WTC11 (cell line): ENCODE data around the gene ZNRF1. TPM values are rescaled to one million over a fixed set of nuclear protein-coding genes. Genes with fewer than 3 reads are reported as not detected.

ENCODE experiments used
- ATAC-seq: fragments of 200-7000 bp; cut with Tn5 transposase; 2 replicates; pipeline ENCODE4 v1.10.0; 2021; ENCODE audit warnings: mild to moderate bottlenecking, moderate library complexity
- CTCF ChIA-PET: fragments of 300-600 bp; sonication (Branson Sonifier 250); formaldehyde crosslinking; loops from one replicate; lab custom pipeline; 2021; ENCODE audit warnings: antibody characterized with exemption; lab: Charles Lee
- POLR2A ChIA-PET: fragments of 350-600 bp; sonication (Branson Sonifier 250); formaldehyde crosslinking; loops from one replicate; lab custom pipeline; 2021; ENCODE audit warnings: antibody characterized with exemption; lab: Charles Lee
- DNase-seq: peaks from one replicate; pipeline ENCODE4 v3.0.0; 2021; ENCODE audit warnings: low spot score
- H3K27ac Mint-ChIP-seq: 2 replicates; pipeline ENCODE4 v1.8.0; 2021; ENCODE audit warnings: mixed read lengths
- H3K27me3 Mint-ChIP-seq: 2 replicates; pipeline ENCODE4 v1.8.0; 2021; ENCODE audit warnings: low read depth, mild to moderate bottlenecking, moderate library complexity, mixed read lengths
- H3K36me3 Mint-ChIP-seq: 2 replicates; pipeline ENCODE4 v1.8.0; 2021; ENCODE audit warnings: mixed read lengths
- H3K4me1 Mint-ChIP-seq: 2 replicates; pipeline ENCODE4 v1.8.0; 2022; ENCODE audit warnings: mixed read lengths
- H3K4me3 Mint-ChIP-seq: 2 replicates; pipeline ENCODE4 v1.8.0; 2021; ENCODE audit warnings: mild to moderate bottlenecking, moderate library complexity, mixed read lengths
- H3K9me3 Mint-ChIP-seq: 2 replicates; pipeline ENCODE4 v1.8.0; 2021; ENCODE audit warnings: mixed read lengths
- ETV6 ChIP-seq: sonication (generic); formaldehyde crosslinking; IDR thresholded peaks from 2 replicates; pipeline ENCODE4 v1.8.1; 2022; ENCODE audit warnings: mild to moderate bottlenecking, missing genetic modification reagents
- FOXK1 ChIP-seq: sonication (generic); formaldehyde crosslinking; IDR thresholded peaks from 2 replicates; pipeline ENCODE4 v1.8.0; 2022; ENCODE audit warnings: mild to moderate bottlenecking, moderate library complexity, missing genetic modification reagents
- FOXP4 ChIP-seq: sonication (generic); formaldehyde crosslinking; IDR thresholded peaks from 2 replicates; pipeline ENCODE4 v1.8.0; 2022; ENCODE audit warnings: mild to moderate bottlenecking, missing genetic modification reagents
- JAZF1 ChIP-seq: fragments of 250-450 bp; sonication (Bioruptor Pico); IDR thresholded peaks from 2 replicates; pipeline ENCODE4 v1.9.0; 2021; ENCODE audit warnings: moderate library complexity, mild to moderate bottlenecking, inconsistent platforms
- KAT7 ChIP-seq: sonication (generic); formaldehyde crosslinking; IDR thresholded peaks from 2 replicates; pipeline ENCODE4 v1.8.1; 2023; ENCODE audit warnings: missing genetic modification reagents, mild to moderate bottlenecking, borderline replicate concordance
- MLX ChIP-seq: sonication (generic); formaldehyde crosslinking; IDR thresholded peaks from 2 replicates; pipeline ENCODE4 v1.8.1; 2023; ENCODE audit warnings: mild to moderate bottlenecking, missing genetic modification reagents, moderate library complexity
- OVOL2 ChIP-seq: fragments of 250-450 bp; sonication (Bioruptor Pico); IDR thresholded peaks from 2 replicates; pipeline ENCODE4 v1.9.0; 2021; ENCODE audit warnings: mild to moderate bottlenecking, borderline replicate concordance
- TCF7 ChIP-seq: sonication (generic); formaldehyde crosslinking; IDR thresholded peaks from 2 replicates; pipeline ENCODE4 v1.8.0; 2022; ENCODE audit warnings: mild to moderate bottlenecking, low read depth, missing genetic modification reagents, moderate library complexity
- TEAD4 ChIP-seq: sonication (generic); formaldehyde crosslinking; IDR thresholded peaks from 2 replicates; pipeline ENCODE4 v1.8.0; 2022; ENCODE audit warnings: mild to moderate bottlenecking, missing genetic modification reagents
- USF2 ChIP-seq: sonication (generic); formaldehyde crosslinking; IDR thresholded peaks from 2 replicates; pipeline ENCODE4 v1.8.1; 2023; ENCODE audit warnings: mild to moderate bottlenecking, missing genetic modification reagents, moderate library complexity
- ZBTB43 ChIP-seq: sonication (generic); formaldehyde crosslinking; IDR thresholded peaks from 2 replicates; pipeline ENCODE4 v1.8.1; 2023; ENCODE audit warnings: mild to moderate bottlenecking, missing genetic modification reagents
- ZSCAN18 ChIP-seq: fragments of 250-450 bp; sonication (Bioruptor Pico); IDR thresholded peaks from 2 replicates; pipeline ENCODE4 v2.1.2; 2022; ENCODE audit warnings: mild to moderate bottlenecking, moderate library complexity
- total RNA-seq: library from RNA; stranded (reverse); gene quantifications from 3 replicates; pipeline ENCODE4 v1.2.3, GENCODE V29; 2021
- TF ChIP-seq, protein P1 (sequence below): sonication (generic); formaldehyde crosslinking; IDR thresholded peaks from 2 replicates; pipeline ENCODE4 v1.8.0; 2023; ENCODE audit warnings: missing genetic modification reagents, mild to moderate bottlenecking, borderline replicate concordance
- TF ChIP-seq, protein P2 (sequence below): sonication (generic); formaldehyde crosslinking; IDR thresholded peaks from 2 replicates; pipeline ENCODE4 v1.8.1; 2022; ENCODE audit warnings: missing genetic modification reagents, borderline replicate concordance
- TF ChIP-seq, protein P3 (sequence below): fragments of 200-600 bp; IDR thresholded peaks from 2 replicates; pipeline ENCODE4 v1.8.0; 2022; ENCODE audit warnings: antibody characterized with exemption

ZNRF1 gene
- total RNA-seq, 1 experiment from 2014 or later: 47.6 TPM

DNA sequence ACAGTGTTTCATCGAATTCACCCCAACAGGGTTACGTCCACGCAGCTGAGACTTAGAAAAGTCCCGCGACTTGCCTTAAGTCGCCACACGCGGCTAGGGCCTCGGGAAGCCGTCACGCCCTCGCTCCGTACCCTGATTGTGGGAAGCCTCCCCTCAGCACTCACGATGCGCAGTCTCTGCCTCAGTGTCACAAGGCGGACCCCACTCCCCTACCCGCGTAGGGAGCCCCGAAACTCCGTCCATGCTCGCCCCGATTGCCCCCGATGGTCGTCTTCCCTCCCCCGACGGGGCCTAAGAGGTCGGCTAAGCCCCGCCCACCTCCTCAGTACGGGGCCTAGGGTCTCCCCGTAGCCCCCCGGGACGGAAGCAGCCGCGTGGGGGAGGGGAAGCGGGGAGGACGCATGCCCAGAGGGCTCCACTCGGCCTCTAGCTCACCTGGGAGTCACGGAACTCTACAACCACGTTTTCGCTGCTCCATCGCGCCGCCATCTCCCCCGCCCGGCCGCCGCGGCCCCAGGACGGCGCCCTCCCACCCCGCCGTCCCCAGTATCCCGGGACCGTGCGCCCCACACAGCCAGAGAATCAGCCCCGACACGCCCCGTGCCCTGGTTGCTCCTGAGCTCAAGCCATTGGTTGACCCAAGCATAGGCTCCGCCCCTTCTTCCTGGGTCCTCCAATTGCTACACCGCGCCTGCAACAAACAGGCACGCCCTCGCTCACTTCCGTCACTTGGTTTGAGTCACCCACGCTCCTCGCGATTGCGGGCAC lies 14.1 kb upstream of the ZNRF1 start, which contains the start of gene WDR59 (continued):
- TF ChIP-seq, protein P1, sequence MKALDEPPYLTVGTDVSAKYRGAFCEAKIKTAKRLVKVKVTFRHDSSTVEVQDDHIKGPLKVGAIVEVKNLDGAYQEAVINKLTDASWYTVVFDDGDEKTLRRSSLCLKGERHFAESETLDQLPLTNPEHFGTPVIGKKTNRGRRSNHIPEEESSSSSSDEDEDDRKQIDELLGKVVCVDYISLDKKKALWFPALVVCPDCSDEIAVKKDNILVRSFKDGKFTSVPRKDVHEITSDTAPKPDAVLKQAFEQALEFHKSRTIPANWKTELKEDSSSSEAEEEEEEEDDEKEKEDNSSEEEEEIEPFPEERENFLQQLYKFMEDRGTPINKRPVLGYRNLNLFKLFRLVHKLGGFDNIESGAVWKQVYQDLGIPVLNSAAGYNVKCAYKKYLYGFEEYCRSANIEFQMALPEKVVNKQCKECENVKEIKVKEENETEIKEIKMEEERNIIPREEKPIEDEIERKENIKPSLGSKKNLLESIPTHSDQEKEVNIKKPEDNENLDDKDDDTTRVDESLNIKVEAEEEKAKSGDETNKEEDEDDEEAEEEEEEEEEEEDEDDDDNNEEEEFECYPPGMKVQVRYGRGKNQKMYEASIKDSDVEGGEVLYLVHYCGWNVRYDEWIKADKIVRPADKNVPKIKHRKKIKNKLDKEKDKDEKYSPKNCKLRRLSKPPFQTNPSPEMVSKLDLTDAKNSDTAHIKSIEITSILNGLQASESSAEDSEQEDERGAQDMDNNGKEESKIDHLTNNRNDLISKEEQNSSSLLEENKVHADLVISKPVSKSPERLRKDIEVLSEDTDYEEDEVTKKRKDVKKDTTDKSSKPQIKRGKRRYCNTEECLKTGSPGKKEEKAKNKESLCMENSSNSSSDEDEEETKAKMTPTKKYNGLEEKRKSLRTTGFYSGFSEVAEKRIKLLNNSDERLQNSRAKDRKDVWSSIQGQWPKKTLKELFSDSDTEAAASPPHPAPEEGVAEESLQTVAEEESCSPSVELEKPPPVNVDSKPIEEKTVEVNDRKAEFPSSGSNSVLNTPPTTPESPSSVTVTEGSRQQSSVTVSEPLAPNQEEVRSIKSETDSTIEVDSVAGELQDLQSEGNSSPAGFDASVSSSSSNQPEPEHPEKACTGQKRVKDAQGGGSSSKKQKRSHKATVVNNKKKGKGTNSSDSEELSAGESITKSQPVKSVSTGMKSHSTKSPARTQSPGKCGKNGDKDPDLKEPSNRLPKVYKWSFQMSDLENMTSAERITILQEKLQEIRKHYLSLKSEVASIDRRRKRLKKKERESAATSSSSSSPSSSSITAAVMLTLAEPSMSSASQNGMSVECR (CRISPR knock-in tag): no peak; the same call in 1 of the 2 replicates
- TF ChIP-seq OVOL2 (CRISPR knock-in tag) (no peak), USF2 (CRISPR knock-in tag) (no peak), ZSCAN18 (CRISPR knock-in tag) (no peak), FOXK1 (CRISPR knock-in tag) (peak; percentile 79)
- TF ChIP-seq, protein P2, sequence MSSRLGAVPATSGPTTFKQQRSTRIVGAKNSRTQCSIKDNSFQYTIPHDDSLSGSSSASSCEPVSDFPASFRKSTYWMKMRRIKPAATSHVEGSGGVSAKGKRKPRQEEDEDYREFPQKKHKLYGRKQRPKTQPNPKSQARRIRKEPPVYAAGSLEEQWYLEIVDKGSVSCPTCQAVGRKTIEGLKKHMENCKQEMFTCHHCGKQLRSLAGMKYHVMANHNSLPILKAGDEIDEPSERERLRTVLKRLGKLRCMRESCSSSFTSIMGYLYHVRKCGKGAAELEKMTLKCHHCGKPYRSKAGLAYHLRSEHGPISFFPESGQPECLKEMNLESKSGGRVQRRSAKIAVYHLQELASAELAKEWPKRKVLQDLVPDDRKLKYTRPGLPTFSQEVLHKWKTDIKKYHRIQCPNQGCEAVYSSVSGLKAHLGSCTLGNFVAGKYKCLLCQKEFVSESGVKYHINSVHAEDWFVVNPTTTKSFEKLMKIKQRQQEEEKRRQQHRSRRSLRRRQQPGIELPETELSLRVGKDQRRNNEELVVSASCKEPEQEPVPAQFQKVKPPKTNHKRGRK: no peak
- TF ChIP-seq, protein P3, sequence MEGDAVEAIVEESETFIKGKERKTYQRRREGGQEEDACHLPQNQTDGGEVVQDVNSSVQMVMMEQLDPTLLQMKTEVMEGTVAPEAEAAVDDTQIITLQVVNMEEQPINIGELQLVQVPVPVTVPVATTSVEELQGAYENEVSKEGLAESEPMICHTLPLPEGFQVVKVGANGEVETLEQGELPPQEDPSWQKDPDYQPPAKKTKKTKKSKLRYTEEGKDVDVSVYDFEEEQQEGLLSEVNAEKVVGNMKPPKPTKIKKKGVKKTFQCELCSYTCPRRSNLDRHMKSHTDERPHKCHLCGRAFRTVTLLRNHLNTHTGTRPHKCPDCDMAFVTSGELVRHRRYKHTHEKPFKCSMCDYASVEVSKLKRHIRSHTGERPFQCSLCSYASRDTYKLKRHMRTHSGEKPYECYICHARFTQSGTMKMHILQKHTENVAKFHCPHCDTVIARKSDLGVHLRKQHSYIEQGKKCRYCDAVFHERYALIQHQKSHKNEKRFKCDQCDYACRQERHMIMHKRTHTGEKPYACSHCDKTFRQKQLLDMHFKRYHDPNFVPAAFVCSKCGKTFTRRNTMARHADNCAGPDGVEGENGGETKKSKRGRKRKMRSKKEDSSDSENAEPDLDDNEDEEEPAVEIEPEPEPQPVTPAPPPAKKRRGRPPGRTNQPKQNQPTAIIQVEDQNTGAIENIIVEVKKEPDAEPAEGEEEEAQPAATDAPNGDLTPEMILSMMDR: no peak

DNA sequence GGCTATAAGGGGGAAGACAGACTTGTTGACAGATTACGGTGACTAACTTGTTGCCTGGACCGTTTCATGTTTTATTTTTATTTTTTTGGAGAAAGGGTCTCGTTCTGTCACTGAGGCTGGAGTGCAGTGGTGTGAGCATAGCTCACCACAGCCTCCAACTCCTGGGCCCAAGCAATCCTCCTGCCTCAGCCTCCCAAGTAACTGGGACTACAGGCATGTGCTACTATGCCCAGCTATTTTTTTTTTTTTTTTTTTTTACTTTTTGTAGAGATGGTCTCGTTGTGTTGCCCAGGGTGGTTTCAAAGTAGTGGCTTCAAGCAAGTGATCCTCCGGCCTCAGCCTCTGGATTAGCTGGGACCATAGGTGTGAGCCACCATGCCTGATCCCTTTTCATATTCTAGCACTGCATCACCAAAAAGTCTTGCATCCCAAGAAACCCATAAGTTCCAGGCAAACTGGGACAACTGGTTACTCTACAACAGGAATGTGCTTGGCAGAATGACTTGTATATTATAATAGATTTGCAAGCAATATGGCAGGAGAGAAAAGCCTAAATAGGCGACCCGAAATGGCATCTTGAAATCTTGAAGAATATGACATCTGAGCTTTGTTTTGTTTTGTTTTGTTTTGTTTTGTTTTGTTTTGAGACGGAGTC lies 11.7 kb upstream of the ZNRF1 start:
- Mint-ChIP-seq H3K9me3 (no peaks in the 10 kb centered on the region), H3K4me1 (peaks cover 19% of the 10 kb centered on the region)
- TF ChIP-seq MLX (no peak), TEAD4 (CRISPR knock-in tag) (no peak), TCF7 (CRISPR knock-in tag) (no peak), JAZF1 (CRISPR knock-in tag) (no peak), KAT7 (CRISPR knock-in tag) (no peak), ETV6 (no peak), FOXP4 (no peak), ZBTB43 (CRISPR knock-in tag) (no peak)
- TF ChIP-seq, protein P3: no peak

More for the DNA sequence above, 11.7 kb upstream of the ZNRF1 start:
- no peaks in the 10 kb centered on the region; the same call in 1 of the 2 replicates for H3K27me3 Mint-ChIP-seq
- H3K36me3 Mint-ChIP-seq: peaks cover 2% of the 10 kb centered on the region; the same call in 1 of the 2 replicates
- POLR2A ChIA-PET: no interaction called here
- no peak overlapping the region for H3K4me3 Mint-ChIP-seq
- ATAC-seq (no peak), DNase-seq (no peak)
- no peak overlapping the region for H3K27ac Mint-ChIP-seq
- CTCF ChIA-PET: interaction anchor here (0.6 to 2.4 kb wide), 3 partner anchors 11 to 247 kb away, joined by 3 to 39 read pairs (median 7); partner anchors contain the start of gene ZNRF1
